GM12875 (cell line): ENCODE data around the gene CLDN10.
A peak's percentile ranks its signal among the peaks of the same experiment; 100 is the strongest.

Experiments
- H3K4me3 ChIP-seq: one replicate; pipeline ENCODE4 v1.5.1; 2011; ENCODE audit warnings: low read depth, low read length, control low read depth
- TF ChIP-seq, protein P1 (sequence below): IDR thresholded peaks from 2 replicates; pipeline ENCODE4 v1.5.1; 2011; ENCODE audit warnings: low read depth, mild to moderate bottlenecking, control low read depth, inconsistent platforms, low read length, moderate library complexity, borderline replicate concordance; ENCODE audit not compliant: insufficient read depth

CLDN10 gene, protein sequence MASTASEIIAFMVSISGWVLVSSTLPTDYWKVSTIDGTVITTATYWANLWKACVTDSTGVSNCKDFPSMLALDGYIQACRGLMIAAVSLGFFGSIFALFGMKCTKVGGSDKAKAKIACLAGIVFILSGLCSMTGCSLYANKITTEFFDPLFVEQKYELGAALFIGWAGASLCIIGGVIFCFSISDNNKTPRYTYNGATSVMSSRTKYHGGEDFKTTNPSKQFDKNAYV

DNA sequence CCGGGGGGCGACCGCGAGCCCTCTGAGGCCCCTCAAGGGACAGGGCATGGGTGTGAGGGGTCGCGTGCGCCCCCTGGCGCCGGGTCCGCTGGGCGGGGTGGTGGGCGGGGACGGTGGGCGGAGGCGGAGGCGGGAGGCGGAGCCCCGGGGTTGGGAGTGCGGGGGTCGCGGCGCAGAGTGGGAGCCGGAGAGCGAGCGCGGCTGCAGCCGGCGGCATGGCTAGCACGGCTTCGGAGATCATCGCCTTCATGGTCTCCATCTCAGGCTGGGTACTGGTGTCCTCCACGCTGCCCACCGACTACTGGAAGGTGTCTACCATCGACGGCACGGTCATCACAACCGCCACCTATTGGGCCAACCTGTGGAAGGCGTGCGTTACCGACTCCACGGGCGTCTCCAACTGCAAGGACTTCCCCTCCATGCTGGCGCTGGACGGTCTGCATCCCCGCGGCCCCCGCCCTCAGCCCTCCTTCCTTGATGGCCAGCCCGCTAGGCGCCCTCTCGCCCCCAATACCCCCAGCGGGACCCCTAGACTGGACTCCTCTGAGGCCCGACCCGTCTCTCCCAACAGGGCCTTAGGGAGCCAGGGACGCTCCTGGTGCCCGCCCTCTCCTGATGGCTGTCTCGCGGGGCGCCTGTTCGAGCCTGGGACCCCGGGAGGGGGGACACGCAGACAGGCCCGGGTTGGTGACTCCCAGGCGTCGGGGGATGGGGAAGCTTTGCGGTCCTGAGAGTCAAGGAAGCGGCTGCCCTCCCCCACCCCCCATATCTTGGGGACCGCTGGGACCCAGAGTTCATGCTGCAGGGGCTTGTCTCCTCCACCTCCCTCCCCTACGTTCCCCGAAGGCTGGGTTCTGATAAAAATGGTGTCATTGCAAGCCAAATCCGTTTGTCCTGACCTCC lies at the start of gene CLDN10:
CLDN10 (plus strand) TSS at position 182 of the 903 bp plus-strand sequence; CDS start at position 216, 34 bp downstream.
- TF ChIP-seq, protein P1, sequence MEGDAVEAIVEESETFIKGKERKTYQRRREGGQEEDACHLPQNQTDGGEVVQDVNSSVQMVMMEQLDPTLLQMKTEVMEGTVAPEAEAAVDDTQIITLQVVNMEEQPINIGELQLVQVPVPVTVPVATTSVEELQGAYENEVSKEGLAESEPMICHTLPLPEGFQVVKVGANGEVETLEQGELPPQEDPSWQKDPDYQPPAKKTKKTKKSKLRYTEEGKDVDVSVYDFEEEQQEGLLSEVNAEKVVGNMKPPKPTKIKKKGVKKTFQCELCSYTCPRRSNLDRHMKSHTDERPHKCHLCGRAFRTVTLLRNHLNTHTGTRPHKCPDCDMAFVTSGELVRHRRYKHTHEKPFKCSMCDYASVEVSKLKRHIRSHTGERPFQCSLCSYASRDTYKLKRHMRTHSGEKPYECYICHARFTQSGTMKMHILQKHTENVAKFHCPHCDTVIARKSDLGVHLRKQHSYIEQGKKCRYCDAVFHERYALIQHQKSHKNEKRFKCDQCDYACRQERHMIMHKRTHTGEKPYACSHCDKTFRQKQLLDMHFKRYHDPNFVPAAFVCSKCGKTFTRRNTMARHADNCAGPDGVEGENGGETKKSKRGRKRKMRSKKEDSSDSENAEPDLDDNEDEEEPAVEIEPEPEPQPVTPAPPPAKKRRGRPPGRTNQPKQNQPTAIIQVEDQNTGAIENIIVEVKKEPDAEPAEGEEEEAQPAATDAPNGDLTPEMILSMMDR: 0 out of 2 replicates have a peak, but pooled peaks have one; percentile 6
- H3K4me3 ChIP-seq: no peak within 1 kb of the TSS

DNA sequence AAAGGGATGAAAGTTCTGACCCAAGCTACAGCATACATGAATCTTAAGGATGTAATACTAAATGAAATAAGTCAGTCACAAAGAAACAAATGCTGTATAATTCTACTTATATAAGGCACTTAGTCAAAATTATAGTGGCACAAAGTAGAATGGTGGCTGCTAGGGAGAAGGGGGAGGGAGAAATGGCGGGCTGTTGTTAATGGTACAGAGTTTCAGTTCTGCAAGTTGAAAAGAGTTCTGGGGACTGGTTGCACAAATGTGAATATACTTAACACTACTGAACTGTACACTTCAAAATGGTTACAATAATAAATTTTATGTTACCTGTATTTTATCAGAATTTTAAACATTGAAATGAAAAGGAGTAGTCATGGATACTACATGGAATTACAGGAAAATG lies 48.9 kb upstream of the CLDN10 start:
- H3K4me3 ChIP-seq: no peak overlapping the region
- TF ChIP-seq, protein P1: no peak

DNA sequence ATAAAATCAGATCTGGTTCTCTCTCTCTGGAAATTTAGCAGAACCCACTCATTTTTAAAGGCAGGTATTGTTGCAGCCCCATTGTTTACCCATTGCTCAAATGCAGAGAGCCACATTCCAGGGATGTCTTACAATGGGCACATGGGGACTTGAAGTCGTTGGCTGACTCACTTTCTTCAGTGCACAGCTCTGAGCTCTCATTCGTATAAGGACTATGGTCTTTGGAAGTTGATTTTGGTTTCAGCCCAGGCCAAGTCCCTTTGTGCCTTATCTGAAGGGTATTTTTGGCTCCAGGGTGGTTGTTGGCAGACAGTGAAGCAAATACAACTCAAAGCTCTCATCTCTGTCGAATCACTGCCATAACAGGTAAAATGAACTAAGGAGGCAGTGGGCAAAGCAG lies 47.3 kb upstream of the CLDN10 start:
- H3K4me3 ChIP-seq: no peak overlapping the region
- TF ChIP-seq, protein P1: no peak

DNA sequence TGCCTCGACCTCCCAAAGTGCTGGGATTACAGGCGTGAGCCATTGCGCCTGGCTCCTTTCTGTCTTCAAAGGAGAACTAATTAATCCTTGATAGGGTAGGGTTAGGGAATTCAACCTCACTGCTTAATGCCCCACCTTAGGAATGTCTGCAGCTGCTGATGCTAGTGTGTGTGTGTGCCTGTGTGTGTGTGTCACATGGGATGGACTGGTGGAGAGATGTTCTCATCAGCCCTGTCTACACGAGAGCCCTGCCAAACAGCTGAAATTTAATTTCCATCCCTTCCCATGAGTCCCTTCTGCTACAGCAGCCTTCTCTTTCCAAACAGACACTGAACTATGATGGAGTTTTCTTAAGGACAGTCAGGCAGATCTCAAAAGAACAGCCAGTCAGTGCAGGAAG lies 46.5 kb upstream of the CLDN10 start:
- TF ChIP-seq, protein P1: no peak
- no peak overlapping the region for H3K4me3 ChIP-seq

DNA sequence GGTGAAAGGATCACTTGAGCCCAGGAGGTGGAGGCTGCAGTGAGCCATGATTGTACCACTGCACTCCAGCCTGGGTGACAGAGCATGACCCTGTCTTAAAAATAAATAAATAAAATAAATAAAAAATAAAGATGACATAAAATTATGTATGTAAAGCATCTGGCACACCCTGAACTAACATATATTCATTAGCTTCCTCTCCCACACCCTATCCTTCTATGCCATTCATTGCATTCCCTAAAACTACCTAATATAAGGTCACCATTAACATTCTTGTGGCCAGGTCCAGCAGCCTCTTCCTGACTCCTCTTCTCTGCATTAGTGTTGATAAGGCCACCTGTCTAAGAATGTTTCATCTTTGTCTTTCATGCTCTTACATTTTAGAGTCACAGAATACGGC lies 44.5 kb upstream of the CLDN10 start:
- H3K4me3 ChIP-seq: no peak overlapping the region
- TF ChIP-seq, protein P1: no peak

DNA sequence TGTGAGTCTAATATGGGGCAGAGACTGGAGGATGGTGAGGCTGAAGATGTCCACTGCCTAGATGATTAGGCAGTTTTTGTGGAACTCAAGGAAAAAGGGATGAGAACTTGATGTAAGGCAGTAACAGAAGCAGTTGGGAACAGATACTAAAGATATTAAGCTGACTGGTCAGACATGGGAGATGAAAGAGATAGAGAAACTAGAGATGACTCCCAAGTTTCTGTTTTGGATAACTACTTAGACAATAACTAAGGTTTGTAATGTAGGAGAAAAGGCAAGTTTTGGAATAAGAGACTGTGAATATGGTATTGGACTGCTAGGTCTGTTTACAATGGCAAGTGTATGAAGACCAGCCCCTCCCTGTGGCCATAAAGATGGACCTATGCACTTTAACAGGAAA lies 43.5 kb upstream of the CLDN10 start:
- H3K4me3 ChIP-seq: no peak overlapping the region
- TF ChIP-seq, protein P1: no peak
